GM12891 (cell line): ENCODE results near the gene USP6NL.
A peak's percentile ranks its signal among the peaks of the same experiment; 100 is the strongest.
"Not testable (repeated sequence)": the region's sequence is repeated elsewhere in the genome, so short reads cannot be mapped to it uniquely, and the experiment has no call there.

ENCODE experiments used
- DNase-seq: peaks from one replicate; pipeline ENCODE4 v3.0.0; 2011; ENCODE audit warnings: low spot score; ENCODE audit not compliant: insufficient read length
- FAIRE-seq: peaks from 2 replicates; lab custom pipeline; 2011; peaks lifted over from hg19 to GRCh38; lab: Jason Lieb, UNC
- PAX5 ChIP-seq: IDR thresholded peaks from 2 replicates; pipeline ENCODE4 v1.6.1; 2011; ENCODE audit warnings: low read length, moderate library complexity, mild to moderate bottlenecking; ENCODE audit not compliant: insufficient read depth, severe bottlenecking
- POLR2A ChIP-seq: IDR thresholded peaks from 2 replicates; pipeline ENCODE4 v1.6.1; 2011; ENCODE audit warnings: low read depth, low read length, control low read depth
- POLR2AphosphoS5 ChIP-seq: IDR thresholded peaks from 2 replicates; pipeline ENCODE4 v1.6.1; 2011; ENCODE audit warnings: low read depth, low read length, control low read depth
- POU2F2 ChIP-seq: IDR thresholded peaks from 2 replicates; pipeline ENCODE4 v1.6.1; 2011; ENCODE audit warnings: low read depth, mild to moderate bottlenecking, control low read depth, low read length, moderate library complexity
- SPI1 ChIP-seq: IDR thresholded peaks from 2 replicates; pipeline ENCODE4 v1.6.1; 2011; ENCODE audit warnings: low read depth, low read length, control low read depth
- TAF1 ChIP-seq: IDR thresholded peaks from 2 replicates; pipeline ENCODE4 v1.6.1; 2011; ENCODE audit warnings: low read depth, low read length, control low read depth

Gene USP6NL

DNA sequence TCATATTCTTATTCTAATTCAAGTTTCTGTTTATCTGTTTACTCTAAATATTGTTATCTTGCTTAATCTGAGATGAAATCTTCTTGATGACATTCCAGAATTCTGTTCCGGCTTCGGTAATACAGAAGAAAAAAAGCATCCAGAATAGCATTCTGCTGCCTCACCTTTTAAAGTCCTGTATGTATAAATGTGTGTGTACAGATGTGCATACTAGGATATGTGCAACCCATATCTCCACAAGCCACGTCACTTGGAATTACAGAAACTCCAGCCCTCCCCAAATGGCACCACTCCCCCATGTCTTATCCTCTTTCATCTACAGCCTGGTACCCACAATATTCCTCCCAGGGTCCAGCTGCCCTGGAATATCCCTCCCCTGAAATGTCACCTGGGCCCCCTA is 27.9 kb upstream of the USP6NL start:
- no peak for DNase-seq
- TF ChIP-seq PAX5 (no peak), POLR2AphosphoS5 (no peak), SPI1 (no peak), POU2F2 (no peak), TAF1 (no peak)
- no peak for FAIRE-seq

DNA sequence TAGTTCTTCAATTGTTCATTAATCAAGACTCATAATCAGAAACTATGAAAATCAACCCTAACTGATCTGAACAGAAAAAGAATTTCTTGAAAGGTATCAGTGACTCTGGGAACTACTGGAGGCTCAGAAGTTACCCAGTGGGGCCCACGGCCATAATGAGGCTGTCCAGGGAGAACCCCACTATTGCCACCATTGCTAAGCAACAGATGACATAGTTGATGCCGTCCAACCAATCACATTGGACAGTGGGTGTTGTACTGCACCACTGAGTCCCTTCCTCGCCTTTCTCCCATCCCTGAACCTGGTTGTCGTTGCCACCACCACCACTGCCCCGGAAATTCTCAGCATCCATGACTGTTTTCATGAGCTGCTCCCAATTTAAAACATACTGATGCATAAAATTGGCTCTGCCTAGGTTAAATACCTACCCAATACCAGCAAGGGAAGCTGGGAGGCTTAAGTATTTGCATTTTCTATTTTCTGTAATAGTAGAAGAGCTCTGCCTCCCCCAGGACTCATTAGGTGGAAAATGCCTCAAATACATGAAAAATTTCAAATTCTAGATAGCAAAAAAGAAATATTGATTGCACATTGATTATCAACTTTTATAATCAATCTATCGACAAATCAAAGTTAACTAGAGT is 26.7 kb upstream of the USP6NL start:
- TF ChIP-seq POU2F2 = no peak
- TF ChIP-seq SPI1 = no peak
- TF ChIP-seq POLR2AphosphoS5 = no peak
- TF ChIP-seq TAF1 = no peak
- TF ChIP-seq PAX5 = no peak
- TF ChIP-seq POLR2A = no peak
- FAIRE-seq = peak; percentile 31
- DNase-seq = no peak

DNA sequence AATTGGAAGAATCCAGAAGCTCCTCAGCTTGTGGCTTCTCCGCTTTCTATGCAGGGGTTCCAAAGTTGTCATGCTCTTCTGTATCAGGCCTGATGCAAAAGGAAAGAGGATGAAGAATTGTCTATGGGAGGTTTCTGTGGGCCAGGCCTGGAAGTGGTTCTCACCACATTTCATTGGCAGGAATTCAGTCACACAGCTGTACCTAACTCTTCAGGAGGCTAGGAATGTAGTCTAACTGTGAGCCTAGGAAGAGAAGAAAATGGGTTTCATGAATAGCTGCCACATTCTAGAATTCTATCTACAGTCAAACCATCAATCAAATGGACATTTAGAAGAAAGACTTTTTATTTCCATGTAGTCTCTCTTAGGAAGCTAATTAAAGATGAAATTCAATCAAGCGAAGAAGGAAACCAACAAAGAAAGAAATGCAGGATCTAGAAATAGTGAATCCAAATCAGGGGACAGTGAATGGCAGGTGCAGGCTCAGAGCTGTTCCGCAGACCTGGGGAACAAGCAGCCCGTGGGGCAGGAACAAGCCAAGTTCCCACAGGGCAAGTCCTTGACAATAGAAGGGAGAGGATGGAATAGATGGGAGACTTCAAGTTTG is 25.4 kb upstream of the USP6NL start:
- TF ChIP-seq POLR2AphosphoS5 = no peak
- TF ChIP-seq TAF1 = no peak
- TF ChIP-seq SPI1 = no peak
- no peak for TF ChIP-seq PAX5
- TF ChIP-seq POLR2A = no peak
- TF ChIP-seq POU2F2 = no peak
- DNase-seq (no peak), FAIRE-seq (no peak)

DNA sequence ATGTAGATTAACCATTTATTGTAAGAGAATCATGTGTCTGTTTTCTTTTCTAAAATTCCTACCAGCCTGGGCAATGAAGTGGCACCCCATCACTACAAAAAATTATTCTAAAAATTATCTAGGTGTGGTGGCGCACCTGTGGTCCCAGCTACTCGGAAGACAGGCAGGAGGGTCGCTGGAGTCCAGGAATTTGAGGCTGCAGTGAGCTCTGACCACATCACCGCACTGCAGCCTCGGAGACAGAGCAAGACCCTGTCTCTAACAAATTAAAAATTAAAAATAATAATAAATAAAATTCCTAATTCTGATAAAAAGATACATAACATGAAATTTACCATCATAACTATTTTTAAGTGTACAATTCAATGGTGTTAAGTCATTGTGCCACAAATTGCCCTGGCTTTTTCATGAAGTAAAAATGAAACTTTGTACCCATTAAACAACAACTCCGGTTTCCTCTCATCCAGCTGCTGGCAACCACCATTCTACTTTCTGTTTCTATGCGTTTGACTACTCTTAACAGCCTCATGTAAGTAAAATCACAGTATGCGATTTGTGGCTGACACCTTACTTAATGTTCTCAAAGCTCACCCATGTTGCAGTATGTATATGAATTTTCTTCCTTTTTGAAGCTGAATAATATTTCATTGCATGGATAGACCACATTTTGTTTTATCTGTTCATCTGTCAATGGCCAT is 20.6 kb upstream of the USP6NL start:
- TF ChIP-seq POU2F2 (no peak), PAX5 (no peak), POLR2AphosphoS5 (no peak), POLR2A (no peak), SPI1 (no peak; the same call in 1 of the 2 replicates), TAF1 (no peak)
- FAIRE-seq = peak; percentile 93

DNA sequence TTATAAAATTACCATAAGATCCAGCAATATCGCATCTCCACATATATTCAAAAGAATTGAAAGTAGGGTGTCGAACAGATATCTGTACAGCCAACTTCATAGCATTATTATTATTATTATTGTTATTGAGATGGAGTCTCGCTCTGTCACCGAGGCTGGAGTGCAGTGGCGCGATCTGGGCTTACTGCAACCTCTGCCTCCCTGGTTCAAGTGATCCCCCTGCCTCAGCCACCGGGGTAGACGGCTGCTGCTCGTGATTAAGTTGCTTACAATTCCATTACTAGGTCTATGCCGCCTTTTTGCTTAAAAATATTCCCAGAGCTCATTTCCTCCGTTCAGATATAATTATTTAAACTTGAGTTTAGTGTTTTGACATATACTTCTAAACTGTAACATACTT is 19.8 kb upstream of the USP6NL start:
- no peak for FAIRE-seq
- DNase-seq = no peak

More for the DNA sequence above, 20.6 kb upstream of the USP6NL start:
- no peak for DNase-seq

DNA sequence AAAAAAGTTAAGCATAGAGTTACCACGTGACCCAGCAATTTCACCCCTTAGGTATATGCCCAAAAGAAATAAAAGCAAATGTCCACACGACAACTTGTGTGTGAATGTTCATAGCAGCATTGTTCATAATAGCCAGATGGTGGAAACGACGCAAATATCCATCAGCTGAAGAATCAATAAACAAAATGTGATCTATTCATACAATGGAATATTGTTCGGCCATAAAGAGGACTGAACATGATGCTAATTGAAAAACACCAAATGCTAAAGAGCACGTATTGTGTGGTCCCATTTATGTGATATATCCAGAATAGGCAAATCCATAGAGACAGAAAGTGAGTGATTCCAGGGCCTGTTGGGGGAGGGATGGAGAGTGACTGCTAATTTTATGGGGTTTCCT is 18.3 kb upstream of the USP6NL start:
- TF ChIP-seq POLR2AphosphoS5 (no peak), PAX5 (no peak), TAF1 (no peak), POLR2A (no peak), POU2F2 (no peak), SPI1 (no peak)
- FAIRE-seq = no peak

More for the DNA sequence above, 19.8 kb upstream of the USP6NL start:
- no peak for TF ChIP-seq POU2F2
- TF ChIP-seq TAF1 = no peak
- TF ChIP-seq POLR2A = no peak
- TF ChIP-seq SPI1 = no peak
- TF ChIP-seq POLR2AphosphoS5 = no peak
- TF ChIP-seq PAX5 = no peak

DNA sequence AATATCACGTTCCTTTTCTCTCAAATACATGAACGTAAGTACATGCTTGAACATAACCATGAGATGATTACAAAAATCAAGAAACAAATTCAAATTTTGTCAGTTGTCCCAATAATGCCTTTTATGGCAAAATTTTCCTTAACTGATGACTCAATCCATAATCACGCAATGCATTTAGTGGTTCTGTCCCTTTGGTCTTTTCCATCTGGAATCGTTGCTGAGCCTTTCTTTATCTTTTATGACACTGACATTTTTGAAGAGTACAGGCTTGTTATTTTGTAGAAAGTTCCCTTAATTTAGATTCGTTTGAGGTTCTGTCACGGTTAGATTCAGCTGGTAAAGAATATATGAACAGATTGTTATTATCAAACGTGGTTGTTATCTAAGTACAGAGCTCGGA is 16.5 kb upstream of the USP6NL start:
- DNase-seq = not testable (repeated sequence)
- FAIRE-seq = peak; percentile 13

More for the DNA sequence above, 18.3 kb upstream of the USP6NL start:
- no peak for DNase-seq

DNA sequence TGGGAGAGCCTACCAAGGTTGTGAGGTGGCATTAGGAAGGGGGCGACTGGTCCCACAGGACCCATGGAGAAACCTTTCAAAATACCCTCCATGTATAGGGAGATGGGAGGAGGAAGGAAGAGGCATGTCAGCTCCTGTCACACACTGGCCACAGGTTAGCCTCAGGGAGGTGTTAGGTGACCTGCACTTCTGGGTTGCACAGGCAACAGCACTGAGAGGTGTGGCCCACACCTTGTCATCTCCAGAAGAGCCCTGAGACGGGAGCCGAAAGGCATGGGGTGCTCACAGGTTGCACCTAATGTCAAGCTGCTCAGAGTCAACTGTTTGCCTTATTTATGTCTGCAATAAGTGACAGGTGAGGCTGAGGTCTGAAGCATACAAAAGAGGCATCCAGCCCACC is 14.6 kb upstream of the USP6NL start:
- TF ChIP-seq SPI1 (no peak), POU2F2 (no peak), POLR2AphosphoS5 (no peak), PAX5 (no peak), TAF1 (no peak), POLR2A (no peak)
- FAIRE-seq (no peak), DNase-seq (no peak)

DNA sequence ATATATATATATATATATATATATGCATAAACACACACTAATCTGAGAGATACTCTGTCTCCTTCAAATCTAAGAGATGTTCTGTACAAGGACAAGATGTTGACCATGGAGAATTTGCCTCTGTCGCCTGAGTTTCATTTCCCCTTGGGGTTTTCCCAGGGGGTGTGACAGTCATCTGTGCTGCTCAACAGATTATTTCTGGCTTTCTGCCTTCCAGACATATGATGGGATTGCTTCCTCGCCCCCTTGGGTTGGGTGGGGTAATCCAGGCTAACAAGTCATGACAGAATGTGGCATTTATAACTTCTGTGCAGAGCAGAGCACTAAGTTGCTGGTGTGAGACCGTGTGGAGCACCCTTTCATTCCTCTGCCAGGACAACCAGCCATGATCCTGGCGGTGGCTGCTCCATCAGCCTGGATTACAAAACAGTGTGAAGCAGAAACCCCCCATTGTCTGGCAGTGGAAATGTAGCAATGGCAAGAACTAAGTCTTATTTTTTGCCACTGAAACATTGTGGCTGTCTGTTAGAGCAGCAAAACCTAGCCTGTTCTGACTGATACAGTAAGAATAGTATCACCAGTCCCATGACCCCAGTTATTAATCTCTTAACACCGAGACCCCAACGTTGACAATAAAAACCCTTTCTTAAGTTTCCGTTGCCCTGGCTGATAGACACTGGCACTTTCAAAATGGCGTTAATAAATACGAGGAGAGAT is 13.7 kb upstream of the USP6NL start:
- no peak for DNase-seq
- peak; percentile 81 for FAIRE-seq
- TF ChIP-seq PAX5 = no peak
- TF ChIP-seq POU2F2 = 0 out of 2 replicates have a peak, but pooled peaks have one; percentile 19
- peak; percentile 97 for TF ChIP-seq SPI1
